Measurements from ENCODE around the gene SSB. TPM values are rescaled to one million over a fixed set of nuclear protein-coding genes. Genes with fewer than 3 reads are reported as not detected.

SSB gene
- total RNA-seq, 1 donor, result 94.1 TPM

DNA sequence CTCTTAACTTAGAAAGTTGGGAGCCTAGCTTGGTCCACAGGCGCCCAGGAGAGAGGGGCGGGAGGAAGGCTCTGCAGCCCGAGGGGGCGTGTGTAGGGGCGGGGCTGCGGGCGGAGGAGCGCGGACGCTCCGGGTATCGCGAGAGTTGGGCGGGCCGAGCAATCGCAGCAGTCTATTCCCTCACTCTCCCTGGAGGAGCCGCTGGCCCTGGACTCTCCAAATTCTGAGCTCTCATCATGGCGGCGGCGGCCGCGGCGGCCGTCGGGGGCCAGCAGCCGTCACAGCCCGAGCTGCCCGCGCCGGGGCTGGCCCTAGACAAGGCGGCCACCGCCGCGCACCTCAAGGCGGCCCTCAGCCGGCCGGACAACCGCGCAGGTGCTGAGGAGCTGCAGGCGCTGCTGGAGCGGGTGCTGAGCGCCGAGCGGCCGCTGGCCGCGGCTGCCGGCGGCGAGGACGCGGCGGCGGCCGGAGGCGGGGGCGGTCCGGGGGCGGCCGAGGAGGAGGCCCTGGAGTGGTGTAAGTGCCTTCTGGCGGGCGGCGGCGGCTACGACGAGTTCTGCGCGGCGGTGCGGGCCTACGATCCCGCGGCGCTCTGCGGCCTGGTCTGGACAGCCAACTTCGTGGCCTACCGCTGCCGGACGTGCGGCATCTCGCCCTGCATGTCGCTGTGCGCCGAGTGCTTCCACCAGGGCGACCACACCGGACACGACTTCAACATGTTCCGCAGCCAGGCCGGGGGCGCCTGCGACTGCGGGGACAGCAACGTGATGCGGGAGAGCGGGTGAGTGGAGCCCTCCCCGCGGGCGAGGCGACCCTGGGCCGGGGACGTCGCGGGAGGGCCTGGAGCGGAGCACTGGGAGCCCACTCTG, 28.8 kb downstream of the SSB start, which contains the start of gene UBR3:
Gene UBR3 (plus strand): TSS at position 183 of the 869 bp plus-strand sequence. CDS start 54 bp downstream, at position 237.
- Histone ChIP-seq H3K27ac (ENCODE audit: low read depth, low read length) (peak within 1 kb of the TSS; percentile 66), H3K36me3 (ENCODE audit: insufficient read depth, low read length) (peaks cover 3% of the 10 kb centered on the region), H3K79me2 (ENCODE audit: insufficient read depth, low read length) (peaks cover 72% of the 10 kb centered on the region), H2AFZ (ENCODE audit: low read length) (peak within 1 kb of the TSS; percentile 83), H3K4me2 (ENCODE audit: insufficient read depth, low read length) (peak within 1 kb of the TSS; percentile 89), H4K20me1 (ENCODE audit: insufficient read depth, low read length) (peaks cover 39% of the 10 kb centered on the region), H3K27me3 (ENCODE audit: insufficient read depth, low read length) (no peaks in the 10 kb centered on the region), H3K4me3 (ENCODE audit: insufficient read depth, low read length) (peak within 1 kb of the TSS; percentile 95), H3K9me3 (ENCODE audit: low read depth, low read length) (no peaks in the 10 kb centered on the region), H3K4me1 (ENCODE audit: insufficient read depth, low read length) (peaks cover 34% of the 10 kb centered on the region)
- peak; percentile 100 for DNase-seq (ENCODE audit: insufficient read length, low spot score, missing footprints)
- TF ChIP-seq, protein P1, sequence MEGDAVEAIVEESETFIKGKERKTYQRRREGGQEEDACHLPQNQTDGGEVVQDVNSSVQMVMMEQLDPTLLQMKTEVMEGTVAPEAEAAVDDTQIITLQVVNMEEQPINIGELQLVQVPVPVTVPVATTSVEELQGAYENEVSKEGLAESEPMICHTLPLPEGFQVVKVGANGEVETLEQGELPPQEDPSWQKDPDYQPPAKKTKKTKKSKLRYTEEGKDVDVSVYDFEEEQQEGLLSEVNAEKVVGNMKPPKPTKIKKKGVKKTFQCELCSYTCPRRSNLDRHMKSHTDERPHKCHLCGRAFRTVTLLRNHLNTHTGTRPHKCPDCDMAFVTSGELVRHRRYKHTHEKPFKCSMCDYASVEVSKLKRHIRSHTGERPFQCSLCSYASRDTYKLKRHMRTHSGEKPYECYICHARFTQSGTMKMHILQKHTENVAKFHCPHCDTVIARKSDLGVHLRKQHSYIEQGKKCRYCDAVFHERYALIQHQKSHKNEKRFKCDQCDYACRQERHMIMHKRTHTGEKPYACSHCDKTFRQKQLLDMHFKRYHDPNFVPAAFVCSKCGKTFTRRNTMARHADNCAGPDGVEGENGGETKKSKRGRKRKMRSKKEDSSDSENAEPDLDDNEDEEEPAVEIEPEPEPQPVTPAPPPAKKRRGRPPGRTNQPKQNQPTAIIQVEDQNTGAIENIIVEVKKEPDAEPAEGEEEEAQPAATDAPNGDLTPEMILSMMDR (IDR thresholded peaks at IDR 0.05; ENCODE audit: extremely low read depth, low read depth, low read length), result no peak

DNA sequence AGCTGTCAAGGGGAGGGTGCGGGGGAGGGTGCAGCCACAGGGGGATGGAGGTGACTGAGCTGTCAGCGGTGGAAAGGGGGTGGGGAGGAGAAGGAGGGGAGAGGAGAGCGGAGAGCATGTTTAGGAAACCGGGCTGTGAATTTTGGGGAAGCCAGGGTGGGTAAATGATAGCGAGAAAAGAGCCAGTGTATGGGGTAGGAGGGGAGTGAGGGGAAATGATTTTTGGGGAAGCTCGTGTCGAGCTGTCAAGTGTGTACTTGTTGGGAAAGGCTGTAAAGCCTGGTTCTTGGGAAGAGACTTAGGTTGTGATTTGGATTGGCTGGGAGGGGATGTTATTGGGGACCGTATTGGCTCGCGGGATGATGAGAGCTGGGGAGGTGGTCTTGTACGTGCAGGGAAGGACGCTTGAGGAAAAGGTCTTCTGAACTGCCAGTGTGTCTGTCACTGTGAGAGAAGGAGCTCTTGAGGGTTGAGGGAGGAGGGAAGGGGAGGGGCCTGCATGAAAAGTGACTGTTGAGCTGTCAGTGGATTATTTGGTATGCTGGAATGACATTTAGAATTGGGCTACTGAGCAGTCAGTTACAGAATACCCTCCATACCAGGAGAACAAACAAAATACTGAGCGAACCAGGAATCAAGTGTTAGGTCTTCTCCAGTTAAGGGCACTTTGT, 29.6 kb downstream of the SSB start:
- Histone ChIP-seq H3K27ac (ENCODE audit: low read depth, low read length) (peak overlapping the region; percentile 66), H3K9me3 (ENCODE audit: low read depth, low read length) (no peaks in the 10 kb centered on the region), H3K4me2 (ENCODE audit: insufficient read depth, low read length) (peak overlapping the region; percentile 89), H3K79me2 (ENCODE audit: insufficient read depth, low read length) (peaks cover 75% of the 10 kb centered on the region), H3K27me3 (ENCODE audit: insufficient read depth, low read length) (no peaks in the 10 kb centered on the region), H3K4me3 (ENCODE audit: insufficient read depth, low read length) (peak overlapping the region; percentile 95), H3K36me3 (ENCODE audit: insufficient read depth, low read length) (peaks cover 3% of the 10 kb centered on the region), H2AFZ (ENCODE audit: low read length) (peak overlapping the region; percentile 83), H4K20me1 (ENCODE audit: insufficient read depth, low read length) (peaks cover 45% of the 10 kb centered on the region), H3K4me1 (ENCODE audit: insufficient read depth, low read length) (peaks cover 26% of the 10 kb centered on the region)
- peak; percentile 95 for DNase-seq (ENCODE audit: insufficient read length, low spot score, missing footprints)
- TF ChIP-seq, protein P1 (IDR thresholded peaks at IDR 0.05; ENCODE audit: extremely low read depth, low read depth, low read length), result no peak

DNA sequence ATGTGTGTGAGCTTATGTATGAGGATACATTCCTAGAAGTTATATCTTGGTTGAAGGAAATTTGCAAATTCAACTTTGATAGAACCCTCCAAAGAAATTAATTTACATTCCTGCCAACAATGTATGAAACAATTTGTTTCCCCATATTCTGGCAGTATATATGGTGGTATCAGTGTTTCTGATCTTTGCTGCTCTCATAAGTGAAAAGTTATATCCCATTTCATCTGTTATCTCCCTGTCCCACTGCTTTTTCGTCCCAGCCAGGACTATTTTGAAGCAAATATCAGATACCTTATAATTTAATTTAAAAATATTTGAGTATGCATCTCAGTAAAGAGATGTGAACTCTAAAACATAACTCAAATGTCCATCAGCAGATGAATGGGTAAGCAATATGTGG, 35.7 kb downstream of the SSB start:
- TF ChIP-seq, protein P1 (IDR thresholded peaks at IDR 0.05; ENCODE audit: extremely low read depth, low read depth, low read length), result no peak
- Histone ChIP-seq H3K4me2 (ENCODE audit: insufficient read depth, low read length) (no peak overlapping the region), H3K36me3 (ENCODE audit: insufficient read depth, low read length) (peaks cover 3% of the 10 kb centered on the region), H3K4me1 (ENCODE audit: insufficient read depth, low read length) (peaks cover 11% of the 10 kb centered on the region), H2AFZ (ENCODE audit: low read length) (no peak overlapping the region), H3K9me3 (ENCODE audit: low read depth, low read length) (no peaks in the 10 kb centered on the region), H3K27me3 (ENCODE audit: insufficient read depth, low read length) (no peaks in the 10 kb centered on the region), H3K4me3 (ENCODE audit: insufficient read depth, low read length) (no peak overlapping the region), H3K27ac (ENCODE audit: low read depth, low read length) (no peak overlapping the region), H4K20me1 (ENCODE audit: insufficient read depth, low read length) (peaks cover 47% of the 10 kb centered on the region), H3K79me2 (ENCODE audit: insufficient read depth, low read length) (peaks cover 99% of the 10 kb centered on the region)
- DNase-seq (ENCODE audit: insufficient read length, low spot score, missing footprints), result no peak

Data from osteoblast (primary cell).